Brain microvascular endothelial cell (primary cell): ENCODE measurements around the gene PTPRU.

Experiments
- DNase-seq: peaks from one replicate; pipeline ENCODE4 v3.0.0-alpha.2; 2020
- H3K27ac ChIP-seq: fragments of 250-450 bp; sonication (Bioruptor Pico); 2 replicates; pipeline ENCODE4 v1.5.1; 2020; ENCODE audit warnings: mild to moderate bottlenecking, moderate library complexity
- H3K27me3 ChIP-seq: fragments of 250-450 bp; sonication (Bioruptor Pico); replicated peaks from 2 replicates; pipeline ENCODE4 v1.5.1; 2020; ENCODE audit warnings: mild to moderate bottlenecking
- H3K36me3 ChIP-seq: fragments of 250-450 bp; sonication (Bioruptor Pico); replicated peaks from 2 replicates; pipeline ENCODE4 v1.5.1; 2020; ENCODE audit warnings: mild to moderate bottlenecking
- H3K4me3 ChIP-seq: 2 replicates; pipeline ENCODE4 v1.5.1; 2011; ENCODE audit warnings: low read depth, mild to moderate bottlenecking, control low read depth, low read length, moderate library complexity
- in situ Hi-C: cut with HindIII; loops from 2 replicates; pipeline ENCODE4 v1.10.0; 2017; ENCODE audit warnings: low sequenced_read_pairs, low pct_ligation_motif_present
- TF ChIP-seq, protein P1 (sequence below): IDR thresholded peaks from 2 replicates; pipeline ENCODE4 v1.5.1; 2011; ENCODE audit warnings: low read depth, mild to moderate bottlenecking, moderate library complexity, low read length, control low read depth, inconsistent platforms; ENCODE audit errors: missing control alignments

PTPRU gene

DNA sequence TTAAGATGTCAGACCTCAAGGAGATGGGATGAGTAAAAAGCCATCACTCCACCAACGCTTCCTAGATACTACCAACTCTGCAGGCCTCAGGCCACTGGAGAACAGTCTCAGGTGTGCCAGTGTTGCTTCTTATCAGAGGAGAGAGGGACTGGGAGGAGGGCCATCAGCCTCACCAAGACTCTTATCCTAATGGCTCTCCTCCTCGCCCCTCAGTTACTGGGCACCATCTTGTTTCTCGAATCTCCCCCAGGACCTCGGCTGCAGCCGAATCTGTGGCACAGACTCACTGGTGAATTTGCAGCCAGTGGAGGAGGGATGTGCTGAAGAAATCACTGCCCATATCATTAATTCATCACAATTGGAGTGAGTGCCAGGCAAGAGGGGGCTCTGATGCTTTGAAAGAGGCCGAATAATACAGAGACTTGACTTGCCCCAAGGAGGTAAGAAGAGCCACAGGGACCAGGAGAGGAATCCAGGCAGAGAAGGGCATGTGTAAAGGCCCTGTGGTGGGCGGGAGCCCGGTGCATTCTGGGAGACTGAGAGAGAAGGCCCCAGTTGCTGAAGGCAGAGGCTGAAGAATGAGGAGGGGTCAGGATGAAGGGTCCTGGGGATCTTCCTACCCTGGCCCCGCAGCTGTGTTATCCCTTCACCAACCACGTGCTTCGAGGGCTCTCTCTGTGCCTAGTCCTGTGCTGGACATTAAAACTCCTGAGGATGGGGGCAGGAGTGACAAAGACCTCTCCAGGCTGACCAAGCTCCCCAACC is 129.8 kb downstream of the PTPRU start:
- TF ChIP-seq, protein P1, sequence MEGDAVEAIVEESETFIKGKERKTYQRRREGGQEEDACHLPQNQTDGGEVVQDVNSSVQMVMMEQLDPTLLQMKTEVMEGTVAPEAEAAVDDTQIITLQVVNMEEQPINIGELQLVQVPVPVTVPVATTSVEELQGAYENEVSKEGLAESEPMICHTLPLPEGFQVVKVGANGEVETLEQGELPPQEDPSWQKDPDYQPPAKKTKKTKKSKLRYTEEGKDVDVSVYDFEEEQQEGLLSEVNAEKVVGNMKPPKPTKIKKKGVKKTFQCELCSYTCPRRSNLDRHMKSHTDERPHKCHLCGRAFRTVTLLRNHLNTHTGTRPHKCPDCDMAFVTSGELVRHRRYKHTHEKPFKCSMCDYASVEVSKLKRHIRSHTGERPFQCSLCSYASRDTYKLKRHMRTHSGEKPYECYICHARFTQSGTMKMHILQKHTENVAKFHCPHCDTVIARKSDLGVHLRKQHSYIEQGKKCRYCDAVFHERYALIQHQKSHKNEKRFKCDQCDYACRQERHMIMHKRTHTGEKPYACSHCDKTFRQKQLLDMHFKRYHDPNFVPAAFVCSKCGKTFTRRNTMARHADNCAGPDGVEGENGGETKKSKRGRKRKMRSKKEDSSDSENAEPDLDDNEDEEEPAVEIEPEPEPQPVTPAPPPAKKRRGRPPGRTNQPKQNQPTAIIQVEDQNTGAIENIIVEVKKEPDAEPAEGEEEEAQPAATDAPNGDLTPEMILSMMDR = no peak
- H3K27me3 ChIP-seq = no peaks in the 10 kb centered on the region

GRCh38 chr1:29368936-29369932 is 132.9 kb downstream of the PTPRU start:
- no peak for DNase-seq
- in situ Hi-C loops = no loop called here
- H3K36me3 ChIP-seq = no peaks in the 10 kb centered on the region
- no peaks in the 10 kb centered on the region for H3K27me3 ChIP-seq
- H3K27ac ChIP-seq = no peak overlapping the region
- TF ChIP-seq, protein P1 = no peak
- H3K4me3 ChIP-seq = no peak overlapping the region

More for the DNA sequence above, 129.8 kb downstream of the PTPRU start:
- H3K4me3 ChIP-seq = no peak overlapping the region
- H3K36me3 ChIP-seq = no peaks in the 10 kb centered on the region
- no peak for DNase-seq
- H3K27ac ChIP-seq = no peak overlapping the region
- in situ Hi-C loops = no loop called here

GRCh38 chr1:29370067-29370466 is 133.7 kb downstream of the PTPRU start:
- no peaks in the 10 kb centered on the region for H3K36me3 ChIP-seq
- no peak overlapping the region for H3K27ac ChIP-seq
- TF ChIP-seq, protein P1 = no peak
- DNase-seq = no peak
- in situ Hi-C loops = no loop called here
- H3K4me3 ChIP-seq = no peak overlapping the region
- no peaks in the 10 kb centered on the region for H3K27me3 ChIP-seq

DNA sequence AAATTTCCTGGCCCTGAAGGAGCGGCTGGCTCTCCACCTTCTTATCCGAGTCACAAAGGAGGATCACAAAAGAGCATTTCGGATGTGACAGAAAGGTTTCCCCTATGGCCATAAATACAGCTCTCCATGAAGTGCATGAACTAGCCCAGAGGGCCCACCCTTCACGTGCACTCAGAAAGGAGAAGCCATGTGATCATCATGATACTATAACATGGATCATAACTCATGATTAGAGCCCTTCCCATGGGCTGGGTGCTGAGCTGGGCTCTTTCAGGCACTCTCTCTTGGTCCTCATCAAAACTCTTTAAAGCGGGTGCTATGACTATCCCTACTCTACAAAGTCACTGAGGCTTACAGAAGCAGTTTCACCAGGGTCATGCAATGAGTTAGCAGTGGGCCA is 135.0 kb downstream of the PTPRU start:
- in situ Hi-C loops = no loop called here
- Histone ChIP-seq H3K36me3 (no peaks in the 10 kb centered on the region), H3K27me3 (no peaks in the 10 kb centered on the region), H3K27ac (no peak overlapping the region), H3K4me3 (no peak overlapping the region)
- TF ChIP-seq, protein P1 = no peak
- DNase-seq = no peak

- in situ Hi-C loops = no loop called here
Measured at GRCh38 chr1:29372108-29372507, 135.8 kb downstream of the PTPRU start.

More at GRCh38 chr1:29372108-29372507, 135.8 kb downstream of the PTPRU start:
- Histone ChIP-seq H3K4me3 (no peak overlapping the region), H3K27ac (no peak overlapping the region), H3K36me3 (no peaks in the 10 kb centered on the region), H3K27me3 (no peaks in the 10 kb centered on the region)
- no peak for DNase-seq
- TF ChIP-seq, protein P1 = no peak
